Right lobe of liver (tissue), 6 donors: ENCODE measurements around the gene TIMP2. TPM values are rescaled to one million over a fixed set of nuclear protein-coding genes. Genes with fewer than 3 reads are reported as not detected.
"Not testable (repeated sequence)": the region's sequence is repeated elsewhere in the genome, so short reads cannot be mapped to it uniquely, and the experiment has no call there.

ENCODE experiments used
- ATAC-seq, 4 donors: fragments of 200-7000 bp; cut with Tn5 transposase; one replicate each; pipeline ENCODE4 v1.9.1; 2020; ENCODE audit warnings: mild to moderate bottlenecking in 4 of 4, moderate library complexity in 4 of 4
- DNase-seq, 3 donors: peaks; one replicate each; pipeline ENCODE4 v3.0.0-alpha.2; 2020
- H3K27ac ChIP-seq, 3 donors: fragments of 200-600 bp; one replicate each; pipeline ENCODE4 v1.8.0; 2022
- H3K27me3 ChIP-seq, 2 donors: fragments of 200-600 bp; one replicate each; pipeline ENCODE4 v1.8.0; 2022
- H3K36me3 ChIP-seq, 4 donors: fragments of 200-600 bp; sonication (generic) in 1 of 4; one replicate each; pipeline versions ENCODE4 v1.5.1 to v1.8.0; 2017 to 2022; ENCODE audit warnings: control low read depth in 1 of 4
- H3K4me1 ChIP-seq, 4 donors: fragments of 200-600 bp; sonication (generic) in 1 of 4; one replicate each; pipeline versions ENCODE4 v1.5.1 to v1.8.0; 2017 to 2022; ENCODE audit warnings: control low read depth in 1 of 4
- H3K4me3 ChIP-seq, 3 donors: fragments of 200-600 bp; one replicate each; pipeline ENCODE4 v1.8.0; 2022
- H3K9me3 ChIP-seq, 4 donors: fragments of 200-600 bp; sonication (generic) in 1 of 4; one replicate each; pipeline versions ENCODE4 v1.5.1 to v1.8.0; 2017 to 2022; ENCODE audit warnings: control low read depth in 1 of 4
- POLR2A ChIP-seq: fragments of 450-650 bp; IDR thresholded peaks from one replicate; pipeline ENCODE4 v1.6.1; 2017; ENCODE audit warnings: antibody characterized with exemption, mild to moderate bottlenecking
- WGBS: methylation state at CpG from one replicate; pipeline ENCODE4 v1.1.6; 2018; ENCODE audit warnings: low coverage, low lambda C conversion rate; ENCODE audit not compliant: insufficient coverage; ENCODE audit errors: missing lambda C conversion rate; 5-methylcytosine and 5-hydroxymethylcytosine counted together
- intact Hi-C, 2 donors: fragments of 100-400 bp; cut with DNase I; formaldehyde crosslinking; loops; one replicate each; pipeline versions ENCODE4 v1.11.2 to v1.14.1; 2022
- total RNA-seq, 6 experiments: library from RNA; depleted of rRNA in 2 of 6; stranded (reverse); fragments of >200 nt in 2 of 6; fragmentation: NEBNext Ultra II Directional in 3 of 6; extraction: Animal tissue kit (Norgen Biotek cat#: 25700) in 3 of 6; gene quantifications; one replicate each; pipeline versions ENCODE4 v1.1.0 to v1.2.4, GENCODE V29; 2016 to 2023
- TF ChIP-seq, protein P1 (sequence below), 4 donors: fragments of 200-600 bp in 3 of 4; fragments of 450-650 bp in 1 of 4; IDR thresholded peaks; one replicate each; pipeline versions ENCODE4 v1.5.1 to v1.8.0; 2016 to 2022; ENCODE audit warnings: antibody characterized with exemption in 4 of 4, mild to moderate bottlenecking in 2 of 4
- donor health status: DM: no; HTN: yes; CAD: no.
- donor health status: DM: no; HTN: no; CAD: no.
- donor health status: DM: no; HTN: no; CAD: no.
- donor health status: DM: no; HTN: yes; CAD: no.
- donor health status: DM: no; HTN: yes; CAD: no.

The TIMP2 gene
- total RNA-seq, 6 experiments from 2014 or later: 18.9 to 36.1 (median 26.7) TPM

- Histone ChIP-seq H3K36me3 (no peaks in the 10 kb centered on the region), H3K9me3 (no peaks in the 10 kb centered on the region), H3K27ac (no peak overlapping the region), H3K27me3 (no peaks in the 10 kb centered on the region), H3K4me1 (no peaks in the 10 kb centered on the region), H3K4me3 (no peak overlapping the region)
- no peak for TF ChIP-seq POLR2A
- TF ChIP-seq, protein P1, sequence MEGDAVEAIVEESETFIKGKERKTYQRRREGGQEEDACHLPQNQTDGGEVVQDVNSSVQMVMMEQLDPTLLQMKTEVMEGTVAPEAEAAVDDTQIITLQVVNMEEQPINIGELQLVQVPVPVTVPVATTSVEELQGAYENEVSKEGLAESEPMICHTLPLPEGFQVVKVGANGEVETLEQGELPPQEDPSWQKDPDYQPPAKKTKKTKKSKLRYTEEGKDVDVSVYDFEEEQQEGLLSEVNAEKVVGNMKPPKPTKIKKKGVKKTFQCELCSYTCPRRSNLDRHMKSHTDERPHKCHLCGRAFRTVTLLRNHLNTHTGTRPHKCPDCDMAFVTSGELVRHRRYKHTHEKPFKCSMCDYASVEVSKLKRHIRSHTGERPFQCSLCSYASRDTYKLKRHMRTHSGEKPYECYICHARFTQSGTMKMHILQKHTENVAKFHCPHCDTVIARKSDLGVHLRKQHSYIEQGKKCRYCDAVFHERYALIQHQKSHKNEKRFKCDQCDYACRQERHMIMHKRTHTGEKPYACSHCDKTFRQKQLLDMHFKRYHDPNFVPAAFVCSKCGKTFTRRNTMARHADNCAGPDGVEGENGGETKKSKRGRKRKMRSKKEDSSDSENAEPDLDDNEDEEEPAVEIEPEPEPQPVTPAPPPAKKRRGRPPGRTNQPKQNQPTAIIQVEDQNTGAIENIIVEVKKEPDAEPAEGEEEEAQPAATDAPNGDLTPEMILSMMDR (IDR thresholded peaks at IDR 0.05): no peak
- ATAC-seq: no peak
- intact Hi-C loops: no loop called here
- WGBS: 69% methylated on average over 8 of the region's 9 CpGs
- no peak for DNase-seq
These were observed 20.8 kb downstream of the TIMP2 start for GRCh38 chr17:78904371-78904770.

GRCh38 chr17:78903101-78903779, 21.9 kb downstream of the TIMP2 start, which contains the start of gene CEP295NL:
CEP295NL (minus strand) TSS chr17:78903201; CDS start chr17:78901828, 1,373 bp downstream.
- intact Hi-C loops: no loop called here
- Histone ChIP-seq H3K9me3 (no peaks in the 10 kb centered on the region), H3K4me3 (no peak within 1 kb of the TSS), H3K27ac (no peak within 1 kb of the TSS), H3K36me3 (no peaks in the 10 kb centered on the region), H3K4me1 (no peaks in the 10 kb centered on the region), H3K27me3 (no peaks in the 10 kb centered on the region)
- TF ChIP-seq POLR2A: no peak
- TF ChIP-seq, protein P1 (IDR thresholded peaks at IDR 0.05): no peak
- DNase-seq: no peak
- 42% methylated on average over 7 of the region's 17 CpGs for WGBS
- ATAC-seq: peak in 2 of 4 donors; percentile 17 to 45

DNA sequence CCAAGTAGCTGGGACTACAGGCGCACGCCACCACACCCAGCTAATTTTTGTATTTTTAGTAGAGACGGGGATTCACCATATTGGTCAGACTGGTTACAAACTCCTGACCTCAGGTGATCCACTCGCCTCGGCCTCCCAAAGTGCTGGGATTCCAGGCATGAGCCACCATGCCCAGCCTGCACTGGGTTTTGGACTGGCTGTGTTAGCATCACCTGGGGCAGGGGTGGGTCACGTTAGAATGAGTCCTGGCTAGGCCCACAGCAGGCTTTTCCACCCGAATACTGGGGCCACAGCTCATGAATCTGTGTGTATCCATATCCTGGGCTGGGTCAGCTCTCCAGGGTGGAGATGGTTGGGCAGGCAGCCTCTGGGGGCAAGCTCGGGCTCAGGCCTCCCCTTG, 23.0 kb downstream of the TIMP2 start:
- H3K9me3 ChIP-seq, ATAC-seq, H3K27ac ChIP-seq, H3K4me3 ChIP-seq, H3K27me3 ChIP-seq, DNase-seq, H3K36me3 ChIP-seq, H3K4me1 ChIP-seq, intact Hi-C loops: not testable (repeated sequence)
- WGBS: no CpG with 5 or more reads among the region's 8 CpGs

DNA sequence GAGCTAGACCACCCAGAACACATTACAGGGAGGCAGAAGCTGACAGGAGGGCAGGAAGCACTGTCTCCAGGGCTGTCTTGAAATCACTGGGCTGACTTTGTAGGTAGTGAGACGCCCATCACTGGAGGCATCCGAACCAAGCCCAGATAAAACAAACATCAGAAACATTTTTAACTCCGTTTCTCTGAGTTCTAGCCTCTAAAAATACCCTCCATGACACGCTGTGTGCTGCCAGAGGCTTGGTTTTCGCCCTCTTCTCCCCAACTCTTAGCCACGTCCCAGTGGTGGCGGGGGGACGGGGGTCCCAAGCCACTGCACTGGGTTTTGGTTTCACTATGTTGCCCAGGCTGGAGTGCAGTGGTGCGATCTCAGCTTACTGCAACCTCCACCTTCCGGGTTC, 23.4 kb downstream of the TIMP2 start:
- WGBS: 88% methylated on average over 5 of the region's 10 CpGs
- DNase-seq (no peak), ATAC-seq (no peak)
- H3K4me1 ChIP-seq: no peaks in the 10 kb centered on the region
- no peak overlapping the region for H3K4me3 ChIP-seq
- intact Hi-C loops: no loop called here
- TF ChIP-seq, protein P1 (IDR thresholded peaks at IDR 0.05): no peak
- no peak for TF ChIP-seq POLR2A
- H3K9me3 ChIP-seq: no peaks in the 10 kb centered on the region
- H3K27me3 ChIP-seq: no peaks in the 10 kb centered on the region
- no peaks in the 10 kb centered on the region for H3K36me3 ChIP-seq
- H3K27ac ChIP-seq: no peak overlapping the region

DNA sequence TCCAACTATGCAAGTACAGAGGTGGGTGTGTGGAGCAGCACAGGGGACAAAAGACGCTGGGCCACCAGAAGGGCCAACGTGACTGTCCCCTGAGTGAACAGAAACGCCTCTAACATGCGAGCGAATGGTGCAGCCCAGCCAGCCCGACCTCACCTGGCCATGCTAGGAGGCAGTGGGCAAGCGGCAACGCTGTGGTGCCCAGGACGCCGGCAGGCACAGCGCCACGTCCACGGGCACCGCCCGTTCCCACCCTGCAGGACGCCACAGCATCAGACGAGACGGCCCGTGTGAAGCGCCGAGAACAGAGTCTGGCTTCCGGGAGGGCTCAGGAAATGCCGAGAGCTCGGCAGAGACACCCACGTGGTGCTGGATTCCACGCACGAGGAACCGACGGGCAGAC, 24.4 kb downstream of the TIMP2 start:
- no peak for ATAC-seq
- Histone ChIP-seq H3K27me3 (no peaks in the 10 kb centered on the region), H3K27ac (no peak overlapping the region), H3K4me1 (peaks cover 0 to 2% (median 0%) of the 10 kb centered on the region in 4 donors), H3K4me3 (no peak overlapping the region), H3K36me3 (no peaks in the 10 kb centered on the region), H3K9me3 (no peaks in the 10 kb centered on the region)
- intact Hi-C loops: no loop called here
- no peak for DNase-seq
- 62% methylated on average over 11 of the region's 29 CpGs for WGBS
- TF ChIP-seq, protein P1 (IDR thresholded peaks at IDR 0.05): no peak
- no peak for TF ChIP-seq POLR2A
